ENCODE data around the gene CWC22.
"Not testable (repeated sequence)": the region's sequence is repeated elsewhere in the genome, so short reads cannot be mapped to it uniquely, and the experiment has no call there.

CWC22 gene

DNA sequence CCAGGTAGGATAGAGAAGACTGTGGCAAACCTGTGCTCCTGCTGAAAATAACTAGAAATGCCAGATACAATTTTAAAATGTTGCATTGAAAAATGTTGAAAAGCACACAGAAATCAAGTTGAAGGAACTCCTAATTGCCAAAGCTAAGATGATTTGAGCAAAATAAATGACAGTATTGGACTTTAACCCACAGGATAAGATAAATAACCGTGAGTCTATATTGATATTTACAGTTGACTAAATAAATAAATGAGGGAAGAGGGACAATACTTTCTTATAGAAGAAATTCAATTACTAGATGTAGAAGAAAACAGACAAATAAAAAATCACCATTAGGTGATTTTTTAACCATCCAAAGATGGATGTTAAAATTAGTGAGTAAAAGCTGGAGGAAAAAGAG lies 59.0 kb downstream of the CWC22 start:
- DNase-seq, result no peak

DNA sequence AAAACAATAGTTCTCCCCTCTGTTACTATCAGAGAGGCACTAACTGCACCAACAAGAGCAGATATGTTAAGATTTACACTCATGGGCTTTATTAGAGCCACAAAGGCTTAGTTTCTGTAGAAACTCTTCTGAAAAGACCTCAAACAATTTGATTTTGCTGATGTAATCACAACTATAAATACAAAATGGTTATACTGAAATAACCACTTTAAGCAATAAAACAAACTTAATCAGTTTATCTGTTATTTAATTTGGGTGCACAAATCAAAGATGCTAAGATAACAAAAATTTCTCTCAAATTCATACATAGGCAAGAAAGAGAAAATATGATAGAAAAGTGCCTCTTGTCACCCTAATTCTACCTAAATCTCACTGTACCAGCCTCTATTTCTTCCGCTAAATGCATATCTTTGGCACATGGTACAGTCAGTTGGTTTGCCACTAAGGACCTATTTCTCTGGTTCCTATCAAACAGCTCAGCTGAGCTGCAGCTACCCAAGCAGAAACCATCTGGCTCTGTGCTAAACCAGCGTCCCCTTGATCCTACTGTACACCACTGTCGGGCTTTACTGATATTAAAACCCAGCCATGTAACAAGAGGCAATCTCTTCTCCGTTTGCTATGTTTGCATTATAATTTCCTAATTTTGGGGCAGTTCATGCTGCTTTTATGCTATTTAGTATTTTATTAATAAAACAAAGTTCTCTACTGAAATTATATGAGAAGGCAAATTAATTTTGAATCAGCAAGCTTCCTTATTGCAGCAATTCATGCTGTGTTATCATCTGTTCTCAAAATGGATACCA lies 60.1 kb downstream of the CWC22 start:
- DNase-seq, result no peak

DNA sequence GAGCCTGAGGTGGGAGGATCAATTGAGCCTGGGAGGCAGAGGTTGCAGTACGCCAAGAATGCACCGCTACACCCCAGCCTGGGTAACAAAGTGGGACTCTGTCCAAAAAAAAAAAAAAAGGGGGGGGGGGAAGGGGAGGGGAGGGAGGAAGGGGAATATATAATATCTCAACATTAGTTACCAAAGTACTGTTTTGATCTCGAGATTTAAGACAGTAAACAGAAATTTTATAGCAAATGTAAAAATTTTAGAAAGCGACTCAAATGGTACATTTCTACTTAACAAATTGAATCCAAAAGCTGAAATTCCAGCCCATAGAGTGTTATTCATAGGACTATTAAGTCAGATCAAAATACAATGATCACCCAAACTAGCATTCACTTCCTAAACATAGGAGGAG lies 60.8 kb downstream of the CWC22 start:
- DNase-seq, result no peak

DNA sequence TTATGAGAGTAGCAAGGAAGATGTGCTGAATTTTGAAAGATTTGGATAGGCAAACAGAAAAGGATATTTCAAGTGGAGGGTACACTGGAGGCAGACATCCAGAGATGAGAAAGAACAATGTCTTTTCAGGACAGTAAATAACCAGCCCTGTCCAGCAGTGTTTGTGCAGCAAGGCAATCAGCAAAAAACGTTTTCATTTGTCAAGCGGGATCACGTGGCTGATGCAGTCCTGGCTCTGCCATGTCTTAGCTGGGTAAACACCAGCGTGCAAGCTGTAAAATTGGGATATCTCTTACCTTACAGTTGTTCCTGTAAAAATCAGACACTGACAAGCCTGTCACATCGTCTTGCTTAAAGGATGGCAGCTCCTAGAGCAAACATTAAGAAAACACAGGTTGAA lies 67.8 kb downstream of the CWC22 start:
- no peak for DNase-seq

DNA sequence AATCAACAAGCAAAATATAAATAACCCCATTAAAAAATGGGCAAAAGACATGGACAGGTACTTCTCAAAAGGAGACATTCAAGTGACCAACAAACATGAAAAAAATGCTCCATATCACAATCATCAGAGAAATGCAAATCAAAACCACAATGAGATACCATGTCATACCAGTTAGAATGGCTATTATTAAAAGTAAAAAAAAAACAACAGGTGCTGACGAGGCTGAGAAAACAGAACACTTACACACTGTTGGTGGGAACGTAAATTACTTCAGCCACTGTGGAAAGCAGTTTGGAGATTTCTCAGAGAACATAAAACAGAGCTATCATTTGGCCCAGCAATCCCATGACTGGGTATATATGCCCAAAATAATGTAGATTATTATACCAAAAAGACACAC lies 69.1 kb downstream of the CWC22 start:
- DNase-seq, result no peak

GRCh38 chr2:179936654-179937053 lies 70.4 kb downstream of the CWC22 start:
- no peak for DNase-seq

DNA sequence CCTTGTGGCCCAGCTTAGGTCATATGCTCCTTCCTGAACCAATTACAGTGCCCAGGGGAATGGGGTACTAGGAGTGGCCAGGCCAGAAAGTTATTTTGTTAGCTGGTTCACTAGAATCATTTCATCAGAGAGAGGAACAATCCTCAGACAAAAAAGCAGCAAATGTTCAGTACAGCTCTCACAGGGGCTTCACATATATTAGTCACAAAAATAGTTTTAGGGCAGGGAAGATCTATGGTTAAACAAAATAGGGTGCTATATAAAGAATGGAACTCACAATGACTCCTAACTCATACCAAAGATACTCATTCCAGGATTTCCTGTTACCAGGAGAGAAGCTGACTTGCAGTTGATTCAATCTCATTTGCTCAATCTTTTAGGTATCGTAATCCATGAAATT lies 71.0 kb downstream of the CWC22 start:
- no peak for DNase-seq

DNA sequence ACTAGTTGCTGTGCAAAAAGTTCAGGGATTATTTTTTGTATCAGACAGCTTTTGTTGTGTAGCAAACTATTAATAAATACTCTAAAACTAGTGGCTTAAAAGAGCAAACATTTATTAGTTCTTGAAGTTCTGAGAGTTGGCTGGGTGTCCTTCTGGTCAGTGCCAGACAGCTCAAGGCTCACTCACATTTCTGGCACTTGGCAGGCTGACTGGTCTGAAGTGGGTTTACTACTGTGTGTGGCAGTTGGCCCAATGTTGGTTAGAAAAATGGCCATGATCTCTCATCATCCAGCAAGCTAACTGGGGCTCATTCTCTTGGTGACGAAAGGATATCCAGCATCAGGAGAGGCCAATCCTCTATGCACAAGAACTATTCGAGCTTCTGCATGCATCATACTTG lies 74.3 kb downstream of the CWC22 start:
- DNase-seq, result peak; percentile 2

GRCh38 chr2:179931502-179931901 lies 75.6 kb downstream of the CWC22 start:
- no peak for DNase-seq

GRCh38 chr2:179929997-179930396 lies 77.1 kb downstream of the CWC22 start:
- not testable (repeated sequence) for DNase-seq

DNA sequence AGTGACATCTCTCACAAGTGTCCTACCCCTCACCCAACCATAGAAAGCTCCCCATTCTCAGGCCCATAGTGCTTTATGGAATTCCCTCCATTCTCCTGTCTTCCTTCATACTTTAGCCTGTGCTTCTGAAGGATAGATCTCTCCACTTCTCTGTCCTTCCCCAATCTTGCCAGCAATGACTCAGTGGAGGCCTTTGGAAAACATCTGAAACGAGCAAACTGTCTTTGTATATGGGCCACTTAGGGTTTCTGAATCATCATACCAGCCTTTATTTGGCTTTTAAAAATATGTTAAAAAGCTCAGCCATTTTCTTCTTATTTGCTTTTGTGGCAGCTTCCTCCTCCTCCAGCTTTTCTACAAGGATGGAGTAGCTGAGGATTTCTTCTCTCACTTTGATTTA lies 80.1 kb downstream of the CWC22 start:
- DNase-seq, result no peak

GRCh38 chr2:179925713-179926112 lies 81.4 kb downstream of the CWC22 start:
- DNase-seq, result no peak

DNA sequence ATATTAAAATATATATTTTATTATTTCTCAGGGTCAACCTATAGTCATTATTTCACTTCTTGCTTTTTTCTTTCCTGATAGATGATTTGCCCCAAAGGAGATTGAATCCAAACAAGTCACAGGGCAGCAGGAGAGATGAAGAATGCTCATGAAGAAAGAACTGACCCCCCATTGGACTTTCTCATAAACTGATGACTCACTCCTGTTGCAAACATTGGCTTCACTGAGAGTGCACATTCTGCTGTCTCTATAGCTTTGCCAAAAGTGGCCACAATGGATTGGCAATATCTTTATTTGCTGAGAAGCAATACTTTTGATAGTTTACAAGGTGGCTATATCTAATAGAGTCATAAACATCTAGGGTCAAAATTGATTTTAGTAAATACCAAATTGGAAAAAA lies 89.8 kb downstream of the CWC22 start:
- no peak for DNase-seq

DNA sequence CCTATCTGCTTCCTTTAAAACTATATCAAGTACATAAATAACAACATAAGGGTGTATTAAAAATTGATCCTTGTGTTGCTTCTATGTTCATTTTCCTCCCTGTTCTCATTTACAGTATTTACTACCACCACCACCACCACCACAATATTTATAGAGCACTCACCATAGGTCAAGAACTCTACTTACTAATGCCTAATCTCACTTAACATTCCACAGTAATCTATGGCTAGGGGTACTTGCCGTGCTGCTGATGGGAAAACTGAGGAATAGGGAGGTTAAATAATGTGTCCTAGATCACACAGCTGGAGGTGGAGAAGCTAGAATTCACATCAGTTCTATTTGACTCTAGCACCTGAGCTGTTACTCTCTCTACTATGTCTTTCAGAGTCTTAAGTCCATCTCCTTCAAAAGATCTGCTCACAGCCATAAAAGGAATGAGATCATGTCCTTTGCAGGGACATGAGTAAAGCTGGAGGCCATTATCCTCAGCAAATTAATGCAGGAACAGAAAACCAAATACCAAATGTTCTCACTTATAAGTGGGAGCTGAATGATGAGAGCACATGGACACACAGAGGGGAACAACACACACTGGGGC lies 91.6 kb downstream of the CWC22 start:
- DNase-seq, result no peak

GRCh38 chr2:179913809-179914208 lies 93.3 kb downstream of the CWC22 start:
- DNase-seq, result no peak

DNA sequence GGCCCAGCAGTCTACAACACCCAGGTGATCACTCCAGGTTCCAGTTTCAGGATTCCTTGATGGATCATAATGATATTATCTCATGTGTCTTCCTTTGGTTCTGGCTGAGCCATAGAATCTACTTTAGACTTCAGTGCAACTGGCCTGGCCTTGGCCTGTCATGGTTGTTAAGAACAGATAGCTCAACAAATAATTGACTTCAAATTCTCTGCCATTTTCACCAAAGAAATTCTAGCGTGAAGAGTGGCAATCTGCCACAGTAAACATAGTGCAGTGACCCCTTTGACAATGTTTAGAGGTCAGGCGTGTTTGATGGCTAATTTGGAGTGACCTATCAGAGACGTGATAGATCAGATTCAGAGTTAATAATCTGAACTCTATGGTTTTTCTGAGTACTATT lies 95.5 kb downstream of the CWC22 start:
- no peak for DNase-seq

- no peak for DNase-seq
Observed at GRCh38 chr2:179910735-179911113, 96.4 kb downstream of the CWC22 start.

GRCh38 chr2:179909845-179910734 lies 97.0 kb downstream of the CWC22 start:
- no peak for DNase-seq

GRCh38 chr2:179900655-179901054 lies 106.4 kb downstream of the CWC22 start:
- DNase-seq, result no peak

DNA sequence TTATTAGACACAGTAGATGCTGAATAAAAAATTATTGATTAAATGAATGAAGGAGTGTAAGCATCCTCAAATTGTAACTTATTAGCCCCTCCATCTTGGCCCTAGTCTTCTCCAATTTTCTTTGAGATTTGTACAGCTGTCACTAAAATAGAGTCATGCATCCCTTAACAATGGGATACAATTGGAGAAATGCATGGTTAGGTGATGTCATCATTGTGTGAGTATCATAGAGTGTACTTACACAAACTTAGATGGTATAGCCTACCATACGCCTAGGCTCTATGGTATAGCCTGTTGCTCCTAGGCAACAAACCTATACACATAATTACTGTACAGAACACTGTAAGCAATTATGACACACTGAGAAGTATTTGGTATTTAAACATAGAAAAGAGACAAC lies 107.4 kb downstream of the CWC22 start:
- no peak for DNase-seq

DNA sequence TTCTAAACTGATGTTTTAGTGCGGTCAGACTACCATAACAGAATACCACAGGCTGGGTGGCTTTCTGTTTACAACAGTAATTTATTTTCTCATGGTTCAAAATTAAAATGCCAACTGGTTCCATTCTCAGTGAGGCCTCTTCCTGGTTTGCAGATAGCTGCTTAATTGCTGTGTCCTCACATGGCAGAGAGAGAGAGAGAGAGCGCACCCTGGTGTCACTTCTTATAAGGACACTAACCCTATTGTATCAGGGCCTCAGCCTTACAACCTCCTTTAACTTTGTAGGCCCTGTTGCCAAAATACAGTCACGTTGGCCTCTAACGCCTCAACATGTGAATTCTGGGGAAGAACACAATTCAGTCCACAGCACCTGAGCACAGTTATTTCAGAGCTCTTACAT lies 108.2 kb downstream of the CWC22 start:
- no peak for DNase-seq

Data from midbrain (tissue), 1 donor.